Stimulated activated CD8-positive, alpha-beta memory T cell treated with anti-CD3 and anti-CD28 coated beads, Interleukin-15, amount 100 ng/mL, for 1 hour (primary cell): Measurements from ENCODE around the gene THG1L.
A peak's percentile ranks its signal among the peaks of the same experiment; 100 is the strongest.
"Not testable (repeated sequence)": the region's sequence is repeated elsewhere in the genome, so short reads cannot be mapped to it uniquely, and the experiment has no call there.

ENCODE experiments used
- DNase-seq: peaks from one replicate; pipeline ENCODE4 v3.0.0-alpha.2; 2020; ENCODE audit warnings: low read depth

The THG1L gene

GRCh38 chr5:157727858-157728257 is 3.4 kb upstream of the THG1L start:
- DNase-seq: not testable (repeated sequence)

DNA sequence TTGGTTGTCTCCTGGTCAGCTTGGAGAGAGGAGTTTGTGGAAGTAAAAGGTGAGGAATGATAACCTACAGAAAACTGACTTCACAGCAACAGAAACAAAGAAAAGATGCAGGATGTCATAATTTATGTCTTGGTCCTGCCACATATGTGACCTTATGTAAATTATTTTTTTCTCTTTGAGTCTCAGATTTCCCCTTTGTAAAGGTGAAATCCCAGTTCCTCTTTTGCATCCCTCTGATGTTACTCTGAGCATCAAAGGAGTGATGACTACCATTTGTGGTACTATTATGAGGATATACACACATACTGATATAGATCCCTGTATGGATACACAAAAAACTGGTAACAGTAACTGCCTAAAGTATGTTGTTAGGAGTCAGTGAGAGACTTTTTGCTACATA is 1.4 kb upstream of the THG1L start:
- no peak for DNase-seq

DNA sequence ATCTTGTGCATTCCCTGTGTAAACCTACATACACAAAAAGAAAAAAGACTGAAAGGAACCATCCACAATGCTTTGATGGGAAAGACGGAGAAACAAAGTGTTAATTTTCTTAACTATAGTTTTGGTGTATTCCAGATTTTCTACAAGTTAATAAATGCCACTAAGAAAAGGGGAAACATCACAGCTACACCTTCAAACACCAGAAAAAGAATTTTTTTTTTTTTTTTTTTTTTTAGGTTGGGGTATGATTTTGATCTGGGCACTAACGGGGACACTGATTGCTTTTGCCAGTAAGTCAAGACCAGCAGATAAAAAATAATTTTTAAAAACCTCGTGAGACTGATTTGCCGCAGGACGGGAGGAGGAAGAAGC is 334 bp upstream of the THG1L start:
- no peak for DNase-seq

DNA sequence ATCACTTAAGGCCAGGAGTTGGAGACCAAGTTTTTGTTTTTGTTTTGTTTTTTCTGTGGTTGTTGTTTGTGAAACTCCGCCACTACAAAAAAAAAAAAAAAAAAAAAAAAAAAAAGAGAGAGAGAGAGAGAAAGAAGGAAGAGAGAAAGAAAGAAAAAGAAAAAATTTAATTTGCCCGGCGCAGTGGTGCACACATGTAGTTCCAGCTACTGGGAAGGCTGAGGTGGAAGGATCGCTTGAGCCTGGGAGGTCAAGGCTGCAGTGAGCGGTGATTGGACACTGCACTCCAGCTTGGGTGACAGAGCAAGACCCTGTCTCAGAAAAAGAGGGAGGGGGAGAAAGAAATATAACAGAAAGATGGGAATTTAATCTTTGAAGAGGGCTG is 902 bp downstream of the THG1L start:
- no peak for DNase-seq

DNA sequence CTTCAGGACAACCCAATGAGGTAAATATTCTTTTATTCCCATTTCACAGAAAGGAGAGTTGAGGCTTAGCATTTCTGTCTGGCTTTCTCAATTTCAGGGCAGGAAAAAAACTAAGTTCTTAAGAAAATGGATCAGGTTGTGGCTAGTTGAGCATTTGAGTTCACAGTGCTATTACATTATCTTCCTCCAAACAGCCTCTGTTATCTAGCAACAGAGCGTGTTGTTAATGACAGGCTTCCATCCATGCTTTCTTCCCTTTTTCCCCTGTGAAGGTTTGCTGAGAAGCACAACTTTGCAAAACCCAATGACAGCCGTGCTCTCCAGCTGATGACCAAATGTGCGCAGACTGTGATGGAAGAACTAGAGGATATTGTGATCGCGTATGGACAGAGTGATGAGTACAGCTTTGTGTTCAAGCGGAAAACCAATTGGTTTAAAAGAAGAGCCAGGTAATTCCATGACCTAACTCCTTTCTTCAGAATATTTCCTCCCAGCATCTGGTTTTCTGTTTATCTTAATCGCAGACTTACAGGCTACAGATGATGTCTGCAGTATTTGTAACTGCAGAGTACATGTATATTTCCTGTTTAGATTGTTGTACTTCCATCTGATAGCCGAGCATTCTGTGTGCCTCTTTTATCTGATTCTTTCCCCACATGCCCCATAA is 1.5 kb downstream of the THG1L start:
- DNase-seq: no peak

DNA sequence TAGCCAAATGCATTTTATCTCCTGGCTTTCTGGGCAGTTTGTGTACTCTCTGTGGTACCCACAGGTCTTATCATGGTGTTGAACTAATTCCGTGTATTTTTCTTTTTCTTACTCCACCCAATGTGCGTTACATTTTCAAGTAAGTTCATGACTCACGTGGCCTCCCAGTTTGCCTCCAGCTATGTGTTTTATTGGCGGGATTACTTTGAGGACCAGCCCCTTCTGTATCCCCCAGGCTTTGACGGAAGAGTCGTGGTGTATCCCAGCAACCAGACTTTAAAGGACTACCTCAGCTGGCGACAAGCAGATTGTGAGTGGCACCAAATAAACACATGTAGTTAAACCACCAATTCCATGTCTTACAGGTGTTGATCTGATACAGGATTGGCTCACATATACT is 3.2 kb downstream of the THG1L start:
- no peak for DNase-seq

- no peak for DNase-seq
Measured at GRCh38 chr5:157735991-157736390, 4.8 kb downstream of the THG1L start.

DNA sequence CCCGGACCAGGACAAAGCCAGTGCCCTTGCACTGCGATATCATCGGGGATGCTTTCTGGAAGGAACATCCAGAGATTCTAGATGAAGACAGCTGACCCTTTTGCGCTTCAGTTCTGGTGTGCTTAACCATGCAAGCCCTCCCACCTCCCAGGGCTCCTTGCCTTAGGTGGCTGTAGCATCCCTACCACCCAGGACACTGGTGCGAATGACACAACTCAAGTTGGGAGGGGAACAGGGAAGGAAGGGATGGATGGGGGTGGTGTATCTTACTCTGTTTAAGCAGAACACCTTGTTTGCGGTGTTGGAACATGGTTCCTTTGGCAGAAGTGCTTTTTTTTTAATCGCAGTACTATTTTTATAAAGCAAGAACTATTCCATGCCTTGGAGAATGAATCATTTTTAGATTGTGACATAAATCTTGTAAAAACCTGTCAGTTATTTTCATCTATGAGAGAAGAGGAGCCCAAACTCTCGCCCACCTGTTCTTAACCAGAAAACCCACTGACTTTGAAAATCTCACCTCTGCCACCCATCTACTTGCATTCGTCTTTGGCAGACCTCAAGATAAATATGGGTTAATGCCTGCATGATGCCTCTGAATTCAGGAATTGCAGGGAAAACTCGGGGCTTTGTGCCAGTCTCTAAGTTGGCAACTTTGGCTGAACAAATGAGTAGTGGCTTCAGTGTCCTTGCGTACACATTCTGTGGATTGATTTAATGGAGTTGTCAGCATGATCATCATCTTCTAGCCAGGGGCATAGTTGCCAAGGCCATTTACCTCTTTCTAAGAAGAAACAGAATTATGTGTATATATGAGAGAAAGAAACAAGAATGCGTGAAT is 8.4 kb downstream of the THG1L start:
- no peak for DNase-seq

- no peak for DNase-seq
Measured at GRCh38 chr5:157740229-157740610, 9.0 kb downstream of the THG1L start.

DNA sequence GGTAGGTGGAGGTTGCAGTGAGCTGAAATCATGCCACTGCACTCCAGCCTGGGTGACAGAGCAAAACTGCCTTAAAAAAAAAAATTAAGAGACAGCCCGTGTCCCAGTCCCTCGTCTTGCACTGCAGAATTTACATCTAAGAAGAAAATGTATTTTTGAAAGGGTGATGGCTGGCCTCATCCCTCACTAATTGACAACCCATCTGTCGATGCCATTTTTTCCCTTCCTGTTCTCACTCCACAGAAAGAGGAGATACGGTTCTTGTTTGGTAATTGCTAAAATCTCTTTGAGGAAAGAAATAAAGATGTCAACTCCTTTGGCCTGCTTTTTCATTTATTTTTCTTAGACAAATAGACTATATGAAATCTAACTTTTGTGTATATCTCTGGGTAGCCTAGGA is 9.9 kb downstream of the THG1L start:
- no peak for DNase-seq

DNA sequence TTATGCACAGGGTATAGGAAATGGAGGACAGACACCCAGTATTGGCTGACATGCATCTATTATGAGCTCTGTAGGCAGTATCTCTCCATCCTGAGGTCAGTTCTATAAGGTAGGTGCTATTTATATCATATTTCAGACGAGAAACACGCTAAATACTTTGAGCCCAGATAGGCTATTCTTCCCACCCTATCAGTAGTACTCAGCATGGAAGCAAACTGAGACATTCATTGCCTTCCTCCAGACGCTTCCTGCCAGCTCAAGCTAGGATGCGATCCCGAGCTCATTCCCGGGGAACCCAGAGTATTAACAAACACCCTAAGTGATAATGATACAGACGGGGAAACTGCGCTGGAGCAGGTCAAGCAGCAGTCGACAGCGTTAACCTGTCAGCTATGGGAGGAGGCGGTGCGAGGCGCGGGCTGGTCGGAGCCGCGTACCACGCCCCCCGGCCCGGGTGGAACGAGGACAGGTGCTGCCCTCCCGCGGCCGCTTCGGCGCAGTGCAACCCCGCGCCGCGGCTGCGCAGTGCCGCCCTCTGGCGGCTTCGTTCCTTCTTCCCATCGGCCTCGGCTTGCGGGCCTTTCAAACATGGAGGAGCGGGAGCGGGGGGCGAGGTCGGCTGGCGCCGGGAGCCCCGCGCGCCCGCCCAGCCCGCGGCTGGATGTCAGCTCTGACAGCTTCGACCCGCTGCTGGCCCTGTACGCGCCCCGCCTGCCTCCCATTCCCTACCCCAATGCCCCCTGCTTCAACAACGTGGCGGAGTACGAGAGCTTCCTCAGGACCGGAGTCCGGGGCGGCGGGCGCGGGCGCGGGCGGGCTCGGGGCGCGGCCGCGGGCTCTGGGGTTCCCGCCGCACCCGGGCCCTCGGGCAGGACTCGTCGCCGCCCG is 12.2 kb downstream of the THG1L start, which contains the start of gene LSM11:
TSS of gene LSM11 (plus strand) at position 550 of the 888 bp plus-strand sequence. CDS start at position 589, 39 bp downstream.
- DNase-seq: peak; percentile 81

DNA sequence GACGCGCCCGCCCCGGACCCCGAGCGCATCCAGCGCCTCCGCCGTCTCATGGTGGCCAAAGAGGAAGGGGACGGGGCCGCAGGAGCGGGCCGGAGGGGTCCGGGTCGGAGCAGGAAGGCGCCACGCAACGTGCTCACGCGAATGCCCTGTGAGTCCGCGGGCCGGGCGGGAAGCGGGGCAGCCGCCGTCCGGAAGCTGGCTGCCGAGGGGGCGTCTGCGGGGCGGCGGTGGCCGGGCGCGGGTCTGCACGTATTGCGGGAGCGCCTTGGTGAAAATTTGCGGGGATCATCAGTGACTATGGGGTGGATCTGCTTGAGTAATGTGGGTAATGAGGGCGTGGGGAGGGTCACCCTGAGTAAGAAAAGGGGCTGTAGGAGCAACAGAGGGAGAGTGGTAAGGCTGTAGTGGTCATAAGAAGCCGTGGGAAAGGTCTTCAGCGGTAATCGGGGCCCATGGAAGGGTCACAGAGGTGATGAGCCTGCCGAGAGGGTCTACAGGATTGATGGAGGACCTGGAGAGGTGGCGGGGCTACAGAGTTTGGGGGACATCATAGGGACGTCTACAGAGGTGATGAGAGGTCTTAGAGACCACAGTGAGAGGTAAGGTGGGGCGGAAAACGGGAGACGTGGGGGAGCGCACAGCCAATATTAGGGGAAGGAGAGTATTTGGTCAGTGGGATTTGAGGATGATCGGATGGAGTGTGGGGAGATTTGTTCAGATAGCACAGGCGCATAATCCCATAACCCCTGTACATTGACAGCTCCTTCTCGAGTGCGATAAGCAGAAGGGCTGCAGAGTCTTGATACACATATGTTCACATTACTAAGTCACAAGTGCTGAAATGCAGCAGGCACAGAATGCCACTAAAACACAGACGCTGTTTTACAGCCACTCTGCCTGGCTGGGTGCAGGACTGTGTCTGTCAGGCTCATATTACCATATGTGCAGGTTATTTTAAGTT is 13.1 kb downstream of the THG1L start:
- no peak for DNase-seq

- no peak for DNase-seq
Measured at GRCh38 chr5:157745041-157745456, 13.8 kb downstream of the THG1L start.

DNA sequence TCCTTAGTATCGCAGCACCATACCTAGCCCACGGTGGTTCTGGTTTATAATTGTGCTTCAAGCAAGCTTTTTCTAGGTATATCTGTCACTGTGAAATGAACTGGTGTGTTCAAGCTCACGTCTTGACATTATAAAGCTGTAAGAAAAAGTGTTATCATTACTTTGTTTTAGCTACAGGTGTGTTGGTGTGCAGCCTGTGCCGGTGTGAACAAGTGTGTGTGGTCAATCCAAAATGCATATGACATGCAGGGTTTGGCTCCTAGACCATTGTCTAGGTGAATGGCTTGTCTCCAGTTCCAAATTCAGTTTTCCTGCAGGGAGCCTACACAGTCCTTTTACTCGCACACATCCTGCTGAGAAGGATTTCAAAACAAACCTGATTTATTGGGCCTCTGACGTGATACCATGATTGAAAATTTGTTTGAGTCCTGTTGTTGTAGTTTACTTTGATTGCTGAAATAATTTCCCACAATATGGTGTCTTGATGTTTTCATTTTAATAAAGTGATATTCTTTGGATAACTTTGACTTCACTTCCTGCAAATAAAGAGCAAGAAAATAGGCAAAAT is 16.0 kb downstream of the THG1L start:
- no peak for DNase-seq

GRCh38 chr5:157747766-157748700 is 16.8 kb downstream of the THG1L start:
- no peak for DNase-seq

- DNase-seq: no peak
Measured at GRCh38 chr5:157748760-157749461, 17.7 kb downstream of the THG1L start.

GRCh38 chr5:157749462-157749799 is 18.2 kb downstream of the THG1L start:
- no peak for DNase-seq

DNA sequence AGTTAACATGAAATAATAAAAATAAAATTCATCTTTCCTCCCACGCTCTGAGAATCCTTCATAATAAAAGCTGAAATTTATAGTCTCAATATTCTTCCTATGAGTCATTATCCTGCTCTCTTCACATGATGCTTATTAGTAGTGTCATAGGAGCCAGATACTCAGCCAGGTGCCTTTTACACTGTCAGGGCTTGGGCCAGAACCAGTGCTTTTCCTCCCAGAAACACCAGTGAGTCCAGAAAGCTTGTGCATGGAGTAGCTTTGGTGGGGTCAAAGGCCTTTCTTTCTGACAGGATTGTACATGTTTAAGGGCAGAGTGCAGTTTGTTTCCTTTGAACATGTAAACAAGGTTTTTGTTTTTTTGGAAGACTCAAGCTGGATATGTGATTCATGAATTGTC is 19.1 kb downstream of the THG1L start:
- no peak for DNase-seq

GRCh38 chr5:157756122-157756521 is 24.9 kb downstream of the THG1L start:
- DNase-seq: no peak
